ENCODE data around the gene DCDC2C. TPM values are rescaled to one million over a fixed set of nuclear protein-coding genes. Genes with fewer than 3 reads are reported as not detected.

DCDC2C gene
- total and polyA plus RNA-seq, 2 experiments from 2014 or later: not detected

GRCh38 chr2:3805201-3805939, 102.0 kb downstream of the DCDC2C start:
- Histone ChIP-seq H3K27me3 (no peaks in the 10 kb centered on the region), H2AFZ (no peak overlapping the region), H3K36me3 (replicated peaks; ENCODE audit: insufficient read depth, low read depth) (no peaks in the 10 kb centered on the region), H3K9me3 (ENCODE audit: low read depth) (no peaks in the 10 kb centered on the region), H3K4me2 (no peak overlapping the region), H3K4me3 (no peak overlapping the region), H3K4me1 (ENCODE audit: insufficient read depth) (no peaks in the 10 kb centered on the region), H3K9me2 (replicated peaks; ENCODE audit: insufficient read depth) (no peaks in the 10 kb centered on the region), H3K27ac (no peak overlapping the region), H4K20me1 (ENCODE audit: insufficient read depth, poor library complexity, severe bottlenecking) (no peaks in the 10 kb centered on the region), H3K79me2 (no peaks in the 10 kb centered on the region)
- 58% methylated on average over 15 of the region's 15 CpGs for WGBS (ENCODE audit: low lambda C conversion rate, missing lambda C conversion rate)
- TF ChIP-seq CTCF (IDR thresholded peaks at IDR 0.05; ENCODE audit: poor library complexity): peak; percentile 40
- no peak for TF ChIP-seq EZH2phosphoT487 (IDR thresholded peaks at IDR 0.05; ENCODE audit: low read depth, severe bottlenecking, unreplicated experiment)
- peak; percentile 44 for DNase-seq (ENCODE audit: low spot score)

- WGBS (ENCODE audit: low lambda C conversion rate, missing lambda C conversion rate): 85% methylated on average over 10 of the region's 10 CpGs
- H3K79me2 ChIP-seq: no peaks in the 10 kb centered on the region
- TF ChIP-seq EZH2 (IDR thresholded peaks at IDR 0.05; ENCODE audit: borderline replicate concordance) (no peak), CTCF (IDR thresholded peaks at IDR 0.05; ENCODE audit: poor library complexity) (no peak), EZH2phosphoT487 (IDR thresholded peaks at IDR 0.05; ENCODE audit: low read depth, severe bottlenecking, unreplicated experiment) (no peak)
Measured at GRCh38 chr2:3806168-3806567, 102.8 kb downstream of the DCDC2C start.

GRCh38 chr2:3806730-3807129, 103.4 kb downstream of the DCDC2C start:
- WGBS (ENCODE audit: low lambda C conversion rate, missing lambda C conversion rate): 84% methylated on average over 7 of the region's 7 CpGs
- no peaks in the 10 kb centered on the region for H3K4me1 ChIP-seq (ENCODE audit: insufficient read depth)
- no peaks in the 10 kb centered on the region for H3K79me2 ChIP-seq
- no peaks in the 10 kb centered on the region for H3K9me3 ChIP-seq (ENCODE audit: low read depth)
- H3K4me3 ChIP-seq: no peak overlapping the region
- H3K27me3 ChIP-seq: no peaks in the 10 kb centered on the region
- no peak overlapping the region for H2AFZ ChIP-seq
- H3K27ac ChIP-seq: no peak overlapping the region
- no peak for DNase-seq (ENCODE audit: low spot score)
- TF ChIP-seq EZH2phosphoT487 (IDR thresholded peaks at IDR 0.05; ENCODE audit: low read depth, severe bottlenecking, unreplicated experiment) (no peak), EZH2 (IDR thresholded peaks at IDR 0.05; ENCODE audit: borderline replicate concordance) (no peak), CTCF (IDR thresholded peaks at IDR 0.05; ENCODE audit: poor library complexity) (no peak)
- H3K4me2 ChIP-seq: no peak overlapping the region
- no peaks in the 10 kb centered on the region for H4K20me1 ChIP-seq (ENCODE audit: insufficient read depth, poor library complexity, severe bottlenecking)
- no peaks in the 10 kb centered on the region for H3K36me3 ChIP-seq (replicated peaks; ENCODE audit: insufficient read depth, low read depth)
- no peaks in the 10 kb centered on the region for H3K9me2 ChIP-seq (replicated peaks; ENCODE audit: insufficient read depth)

More at GRCh38 chr2:3806168-3806567, 102.8 kb downstream of the DCDC2C start:
- H3K4me2 ChIP-seq: no peak overlapping the region
- no peak for DNase-seq (ENCODE audit: low spot score)
- H3K27ac ChIP-seq: no peak overlapping the region
- no peaks in the 10 kb centered on the region for H3K4me1 ChIP-seq (ENCODE audit: insufficient read depth)
- no peaks in the 10 kb centered on the region for H3K9me2 ChIP-seq (replicated peaks; ENCODE audit: insufficient read depth)
- no peaks in the 10 kb centered on the region for H3K9me3 ChIP-seq (ENCODE audit: low read depth)
- H2AFZ ChIP-seq: no peak overlapping the region
- no peaks in the 10 kb centered on the region for H3K27me3 ChIP-seq
- H4K20me1 ChIP-seq (ENCODE audit: insufficient read depth, poor library complexity, severe bottlenecking): no peaks in the 10 kb centered on the region
- H3K4me3 ChIP-seq: no peak overlapping the region
- no peaks in the 10 kb centered on the region for H3K36me3 ChIP-seq (replicated peaks; ENCODE audit: insufficient read depth, low read depth)
